HG02970 (cell line): ENCODE results near the gene SNRPE.

Experiments used
- ATAC-seq: cut with Tn5 transposase; IDR thresholded peaks from one replicate; pipeline ENCODE4 v1.9.1; 2021; ENCODE audit warnings: mild to moderate bottlenecking, moderate library complexity, moderate number of reproducible peaks; ENCODE audit not compliant: unreplicated experiment, low FRiP score

SNRPE gene

GRCh38 chr1:203878422-203878821 lies 17.0 kb downstream of the SNRPE start:
- ATAC-seq, result no peak

- no peak for ATAC-seq
Observed at GRCh38 chr1:203880606-203881005, 19.2 kb downstream of the SNRPE start.

- no peak for ATAC-seq
Observed at GRCh38 chr1:203888807-203889251, 27.4 kb downstream of the SNRPE start.

GRCh38 chr1:203891950-203892349 lies 30.6 kb downstream of the SNRPE start:
- no peak for ATAC-seq

- no peak for ATAC-seq
Observed at GRCh38 chr1:203898458-203899352, 37.3 kb downstream of the SNRPE start.

GRCh38 chr1:203899353-203899716 lies 37.9 kb downstream of the SNRPE start:
- no peak for ATAC-seq

- no peak for ATAC-seq
Observed at GRCh38 chr1:203899869-203900714, 38.7 kb downstream of the SNRPE start.

GRCh38 chr1:203901581-203901980 lies 40.2 kb downstream of the SNRPE start:
- ATAC-seq, result no peak

- ATAC-seq, result no peak
Observed at GRCh38 chr1:203905275-203905674, 43.9 kb downstream of the SNRPE start.

GRCh38 chr1:203906932-203907331 lies 45.5 kb downstream of the SNRPE start:
- ATAC-seq, result no peak

- ATAC-seq, result no peak
Observed at GRCh38 chr1:203907901-203908300, 46.5 kb downstream of the SNRPE start.

- ATAC-seq, result no peak
Observed at GRCh38 chr1:203911806-203912205, 50.4 kb downstream of the SNRPE start.

GRCh38 chr1:203913073-203913521 lies 51.7 kb downstream of the SNRPE start:
- no peak for ATAC-seq

- no peak for ATAC-seq
Observed at GRCh38 chr1:203914292-203914691, 52.9 kb downstream of the SNRPE start.

- no peak for ATAC-seq
Observed at GRCh38 chr1:203915811-203916210, 54.4 kb downstream of the SNRPE start.

GRCh38 chr1:203916756-203917155 lies 55.4 kb downstream of the SNRPE start:
- ATAC-seq, result no peak
